HG03439 (cell line): ENCODE data around the gene RAMACL.
"Not testable (repeated sequence)": the region's sequence is repeated elsewhere in the genome, so short reads cannot be mapped to it uniquely, and the experiment has no call there.

Experiments
- ATAC-seq: cut with Tn5 transposase; IDR thresholded peaks from one replicate; pipeline ENCODE4 v1.9.1; 2021; ENCODE audit warnings: mild to moderate bottlenecking, moderate library complexity; ENCODE audit not compliant: unreplicated experiment

RAMACL gene

DNA sequence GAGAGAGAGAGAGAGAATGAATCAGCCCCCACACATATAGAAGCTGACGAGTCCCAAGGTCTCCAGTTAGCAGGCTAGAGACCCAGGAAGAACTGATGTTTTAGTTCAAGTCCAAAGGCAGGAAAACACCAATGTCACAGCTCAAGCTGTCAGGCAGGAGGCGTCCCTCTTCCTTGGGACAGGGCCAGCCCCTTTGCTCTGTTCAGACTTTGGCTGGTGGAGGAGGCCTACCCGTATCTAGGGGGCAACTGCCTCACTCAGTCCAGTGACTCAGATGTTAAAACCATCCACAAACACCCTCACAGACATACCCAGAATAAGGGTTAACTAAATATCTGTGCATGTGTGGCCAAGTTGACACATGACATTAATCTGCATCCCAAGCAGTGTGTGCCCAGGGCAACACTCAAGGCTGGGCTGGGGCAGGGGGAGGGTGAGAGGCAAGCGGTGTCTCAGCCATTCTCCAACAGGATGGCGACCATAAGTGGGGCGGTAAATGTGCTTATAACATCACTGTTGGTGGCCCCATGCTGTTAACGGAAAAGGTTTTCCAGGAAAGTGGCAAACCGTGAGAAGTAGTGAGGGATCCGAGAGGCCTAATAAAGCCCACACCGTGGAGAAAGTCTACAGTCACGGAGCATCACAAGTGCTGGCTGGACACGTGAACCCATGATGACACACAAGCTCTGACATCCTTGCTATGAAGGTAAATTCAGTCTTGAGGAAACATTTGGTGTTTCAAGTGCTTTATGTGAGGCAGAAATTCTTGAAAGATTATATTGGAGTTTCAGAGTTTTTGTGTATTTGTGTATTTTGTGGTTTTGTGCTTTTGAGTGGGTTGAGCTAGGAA lies 28.1 kb downstream of the RAMACL start:
- ATAC-seq, result no peak

DNA sequence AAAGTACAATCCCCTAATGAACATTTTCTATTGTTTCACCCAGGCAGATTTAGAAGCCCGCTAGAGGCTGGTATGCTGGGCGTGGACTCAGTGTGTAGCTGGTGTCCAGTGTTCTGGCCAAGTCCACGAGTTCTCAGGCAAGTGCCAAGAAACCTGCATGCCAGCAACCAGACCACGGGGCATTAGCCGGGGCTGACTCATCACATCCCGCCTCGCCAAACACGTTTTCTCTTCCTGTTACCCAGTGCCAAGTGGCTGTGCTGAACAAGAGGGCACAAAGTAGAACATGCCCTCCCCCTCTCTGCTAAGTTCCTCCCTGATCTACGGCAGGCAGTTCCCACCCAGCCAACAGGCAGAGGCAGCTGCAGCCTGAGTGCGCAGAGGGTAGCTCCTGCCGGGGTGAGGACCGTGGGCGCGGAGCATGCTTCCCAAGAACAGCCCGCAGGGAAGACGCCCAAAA lies 29.6 kb downstream of the RAMACL start:
- no peak for ATAC-seq

DNA sequence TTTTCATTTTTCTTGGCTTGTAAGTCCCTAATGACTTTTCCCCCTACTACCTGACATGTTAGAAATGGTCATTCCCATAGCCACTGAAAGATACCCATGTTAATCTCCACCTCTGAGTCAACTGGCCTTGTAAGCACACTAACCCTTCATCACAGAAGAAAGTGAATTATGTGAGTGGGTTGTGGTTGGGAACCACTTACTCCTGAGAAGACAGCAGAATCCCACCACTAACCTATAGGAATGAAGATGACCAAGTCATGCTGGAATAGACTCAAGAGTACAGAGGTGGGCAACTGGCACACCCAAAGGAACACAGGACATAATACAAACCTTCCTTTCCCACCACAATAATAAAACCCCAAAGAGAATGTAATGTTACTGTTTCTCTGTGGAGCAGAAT lies 30.1 kb downstream of the RAMACL start:
- no peak for ATAC-seq

DNA sequence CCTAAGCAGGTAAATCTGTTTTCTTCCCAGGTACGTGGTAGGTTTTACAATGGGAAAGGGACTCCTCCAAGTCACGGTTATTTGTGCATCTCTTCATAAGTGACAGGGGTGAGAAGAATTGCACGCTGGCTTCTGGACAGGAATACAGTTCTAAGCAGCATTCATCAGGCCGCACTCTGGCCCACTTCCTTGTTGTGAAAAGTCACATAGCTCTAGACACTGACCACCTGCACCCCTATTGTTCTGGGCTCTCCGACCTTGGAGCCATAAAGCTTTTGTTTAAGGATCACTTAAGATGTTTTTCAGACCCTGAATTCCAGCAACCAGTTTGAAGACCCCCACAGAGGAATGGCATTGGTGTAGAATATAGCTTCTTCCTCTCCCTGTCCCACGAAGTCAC lies 31.4 kb downstream of the RAMACL start:
- no peak for ATAC-seq

DNA sequence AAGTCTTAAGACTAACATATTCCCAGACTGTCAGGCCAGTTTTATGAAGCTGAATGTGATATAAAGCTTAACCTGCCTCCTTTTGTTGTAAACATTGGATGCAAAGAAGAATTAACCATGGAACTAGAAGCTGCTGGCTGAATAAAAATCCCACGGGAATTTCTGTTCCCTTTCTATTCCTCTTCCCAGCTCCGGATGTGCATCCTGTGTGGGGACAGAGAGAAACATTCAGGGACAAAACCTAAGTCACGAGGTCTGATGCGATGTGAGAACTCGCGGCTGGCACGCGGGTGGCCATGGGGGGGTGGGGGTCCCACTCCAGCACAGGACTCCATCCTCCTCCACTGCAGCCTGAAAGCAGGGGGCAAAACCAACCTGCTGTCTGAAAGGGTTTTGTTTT lies 32.2 kb downstream of the RAMACL start:
- no peak for ATAC-seq

DNA sequence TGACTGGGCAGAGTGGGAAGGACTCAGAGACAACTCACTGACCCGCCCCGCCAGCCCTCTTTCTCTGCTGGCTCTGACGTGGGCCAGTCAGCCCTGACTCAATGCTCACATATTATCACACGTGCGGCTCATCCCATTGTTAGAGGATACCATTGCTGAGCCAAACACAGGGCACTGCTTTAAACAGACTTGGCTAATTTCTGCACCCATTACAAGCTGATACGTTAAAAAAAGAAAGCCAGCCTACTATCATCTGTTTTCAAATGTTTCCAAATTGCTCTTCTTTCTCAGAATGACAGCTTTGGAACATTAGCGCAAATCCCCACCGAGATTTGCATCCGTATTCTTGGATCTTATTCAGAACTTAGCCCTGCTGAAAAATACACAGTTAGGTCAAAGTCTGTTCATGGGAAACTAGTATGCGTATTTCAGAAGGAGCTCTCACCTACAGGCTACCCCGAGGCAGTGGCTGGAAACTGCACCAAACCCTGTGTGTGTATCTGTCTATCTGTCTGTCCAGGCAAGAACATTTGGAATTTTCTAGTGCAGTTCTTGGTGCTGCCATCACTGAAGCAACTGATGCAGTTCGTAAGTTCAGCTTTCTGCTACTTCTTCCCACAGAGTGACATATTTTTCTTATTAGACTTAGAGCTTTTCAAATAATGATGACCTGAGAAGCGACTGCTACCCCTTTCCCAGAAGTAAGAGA lies 32.8 kb downstream of the RAMACL start:
- ATAC-seq, result no peak

DNA sequence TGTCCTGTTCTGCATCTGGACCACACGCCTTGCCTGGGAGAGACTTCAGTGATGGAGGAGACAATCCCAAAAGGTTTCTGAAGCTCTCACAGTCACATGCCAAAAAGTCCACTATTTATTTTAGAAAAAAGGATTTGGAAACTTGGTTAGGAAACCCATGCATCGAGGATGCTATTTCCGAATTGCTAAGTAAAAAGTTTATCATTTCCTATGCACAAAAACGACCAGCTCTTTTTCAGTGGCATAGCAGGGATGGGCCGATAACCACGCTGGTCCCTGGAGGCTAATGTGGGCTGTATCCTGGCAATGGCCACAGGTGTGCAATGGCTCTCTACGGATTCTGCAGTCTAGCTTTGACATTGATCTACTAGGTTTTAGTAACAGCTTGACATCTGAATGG lies 33.9 kb downstream of the RAMACL start:
- no peak for ATAC-seq

DNA sequence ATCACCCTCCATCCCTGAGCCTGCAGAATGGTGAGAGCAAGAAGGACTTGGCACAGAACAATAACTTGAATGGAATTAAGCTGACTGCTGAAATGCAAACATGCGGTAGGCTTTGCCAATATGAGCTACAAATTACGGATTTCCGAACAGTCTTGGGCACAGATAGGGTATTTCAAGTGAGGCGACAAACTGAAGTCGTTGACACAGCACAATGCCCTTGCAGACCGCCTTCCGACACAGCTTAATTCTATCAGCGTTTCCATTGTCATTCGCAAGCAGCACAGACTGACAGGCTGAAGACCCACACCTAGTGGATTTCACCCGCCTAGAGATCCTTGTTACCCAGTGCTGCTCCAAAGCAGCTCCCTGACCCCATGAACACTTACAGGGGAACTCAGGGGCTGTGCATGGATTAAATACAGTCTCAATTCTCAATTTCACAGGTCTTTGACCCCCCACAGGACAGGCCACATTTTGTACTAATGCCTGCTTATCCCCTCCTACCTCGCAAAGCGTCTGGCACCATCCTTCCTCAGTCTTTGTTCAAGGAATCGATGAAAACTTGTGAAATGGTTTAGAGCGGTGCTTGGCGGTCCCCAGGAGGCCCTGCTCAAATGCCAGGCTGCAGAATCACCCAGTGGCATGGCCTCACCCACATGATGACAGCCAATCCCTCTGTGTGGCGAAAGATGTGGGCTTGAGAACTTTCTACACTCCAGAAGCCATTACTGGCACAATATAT lies 34.6 kb downstream of the RAMACL start:
- ATAC-seq, result no peak

DNA sequence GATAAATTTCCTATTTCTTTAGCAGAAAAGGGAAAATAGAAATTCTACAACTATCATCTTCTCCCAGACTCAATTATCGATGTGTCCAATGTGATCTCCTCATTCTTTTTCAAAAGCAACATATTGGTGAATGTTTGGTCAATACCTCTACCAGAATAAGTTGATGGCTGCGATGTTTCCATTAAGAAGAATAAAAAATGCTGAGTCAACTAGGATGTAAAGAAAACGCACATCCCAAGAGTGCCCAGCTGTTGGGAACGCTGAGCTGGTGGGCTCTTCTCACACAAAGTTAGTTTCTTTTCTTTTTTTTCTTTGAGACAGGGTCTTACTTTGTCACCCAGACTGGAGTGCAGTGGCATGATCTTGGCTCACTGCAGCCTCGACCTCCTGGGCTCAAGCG lies 39.8 kb downstream of the RAMACL start:
- no peak for ATAC-seq

DNA sequence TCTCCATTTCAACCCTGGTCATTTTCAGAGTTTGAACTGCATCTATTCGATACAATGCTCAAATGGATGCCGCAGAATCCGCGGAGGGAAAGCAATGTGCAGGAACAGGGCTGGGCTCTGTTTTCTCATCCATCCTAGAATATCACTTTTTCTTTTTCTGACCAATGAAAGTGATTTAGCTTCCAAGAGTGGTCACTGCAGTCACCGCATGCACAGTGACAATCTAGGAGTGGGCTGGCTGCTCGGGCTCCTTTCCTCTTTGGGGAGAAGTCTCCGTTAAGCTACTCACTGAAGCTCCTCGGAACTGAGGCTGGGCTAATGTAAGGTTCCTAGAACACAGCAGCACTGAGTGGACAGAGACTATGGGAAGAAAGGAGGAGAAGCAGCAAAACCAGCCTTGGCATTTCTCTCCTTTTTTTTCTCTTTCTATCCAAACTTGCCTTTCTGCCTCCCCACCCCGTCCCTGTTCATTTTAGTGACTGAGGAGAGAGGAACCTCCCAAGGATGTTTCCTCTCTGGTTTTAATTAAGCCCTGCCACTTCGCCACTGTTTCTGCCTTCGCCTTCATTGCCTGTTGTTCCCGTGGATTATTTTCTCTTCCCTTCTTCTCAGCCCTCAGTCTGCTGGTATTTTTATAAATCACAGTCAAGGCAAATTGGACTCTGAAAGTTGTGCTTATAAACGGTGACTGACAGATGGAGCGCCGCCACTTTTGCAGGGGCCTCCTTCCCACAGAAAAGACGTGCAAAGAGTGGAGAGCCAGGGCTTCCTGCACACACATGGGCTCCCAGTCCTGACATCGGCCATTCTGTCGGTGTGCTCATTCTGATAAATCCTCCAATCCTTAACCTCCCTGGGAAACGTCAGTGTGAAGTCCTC lies 41.1 kb downstream of the RAMACL start:
- no peak for ATAC-seq

DNA sequence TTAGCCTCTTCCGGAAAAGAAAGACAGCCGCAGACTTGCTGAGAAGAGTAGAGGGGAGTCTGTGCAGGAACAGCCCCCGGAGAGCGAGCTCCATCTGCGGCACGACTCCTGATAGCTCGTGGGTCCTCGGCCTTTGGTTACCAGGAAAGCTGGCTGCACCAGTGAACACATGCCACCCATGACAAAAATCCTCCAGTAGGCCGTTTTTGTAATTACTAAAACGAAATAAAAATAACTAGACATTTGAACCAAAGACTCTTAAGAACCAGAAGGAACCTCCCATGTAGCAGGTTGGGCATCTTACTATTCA lies 42.2 kb downstream of the RAMACL start:
- no peak for ATAC-seq

DNA sequence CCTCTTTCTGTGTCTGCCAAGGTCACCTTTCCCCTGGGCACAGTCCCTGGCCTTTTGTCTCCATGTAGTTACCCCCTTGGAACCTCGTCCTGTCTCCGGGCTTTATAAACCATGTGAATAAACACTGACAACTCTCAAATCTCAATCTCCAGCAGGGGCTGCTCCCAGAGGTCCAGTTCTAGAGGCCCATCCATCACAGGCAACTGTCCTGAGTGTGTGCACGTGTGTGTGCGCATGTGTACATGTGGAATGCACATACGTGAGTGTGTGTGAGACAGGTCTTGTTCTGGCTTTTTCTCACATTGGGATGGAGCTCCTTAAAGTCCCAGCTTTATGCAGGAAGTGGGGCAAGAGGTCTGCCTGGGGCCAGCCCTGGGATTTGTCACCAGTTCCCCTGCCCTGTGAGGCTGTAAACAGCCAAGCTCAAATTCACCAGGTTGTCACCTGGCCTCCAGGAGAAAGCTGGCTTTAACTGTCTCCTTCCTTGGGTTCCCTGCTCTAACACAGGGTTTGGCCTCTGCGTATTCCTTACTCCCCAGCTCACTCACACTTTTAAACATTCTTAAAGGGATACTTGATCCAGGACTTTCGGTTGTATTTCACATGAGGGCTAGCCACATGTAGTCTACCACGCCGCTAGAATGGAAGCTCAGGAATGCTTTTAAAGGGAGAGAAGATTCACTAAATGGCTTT lies 42.7 kb downstream of the RAMACL start:
- ATAC-seq, result no peak

DNA sequence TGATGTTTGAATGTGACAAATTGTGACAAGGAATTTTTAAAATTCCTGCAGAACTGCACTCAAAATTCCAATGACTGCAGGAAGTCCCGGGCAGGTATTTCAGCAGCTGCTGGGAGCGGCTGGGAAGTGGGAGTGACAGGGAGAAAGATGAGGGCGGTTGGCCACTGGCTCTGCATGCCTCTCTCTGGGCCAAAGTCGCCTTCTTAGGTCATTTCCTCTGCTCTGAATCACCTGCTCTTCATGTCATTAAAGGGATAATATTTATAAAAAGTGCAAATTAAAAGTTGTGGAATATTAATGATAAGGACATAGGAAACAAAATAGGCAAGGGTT lies 43.9 kb downstream of the RAMACL start:
- ATAC-seq, result no peak

DNA sequence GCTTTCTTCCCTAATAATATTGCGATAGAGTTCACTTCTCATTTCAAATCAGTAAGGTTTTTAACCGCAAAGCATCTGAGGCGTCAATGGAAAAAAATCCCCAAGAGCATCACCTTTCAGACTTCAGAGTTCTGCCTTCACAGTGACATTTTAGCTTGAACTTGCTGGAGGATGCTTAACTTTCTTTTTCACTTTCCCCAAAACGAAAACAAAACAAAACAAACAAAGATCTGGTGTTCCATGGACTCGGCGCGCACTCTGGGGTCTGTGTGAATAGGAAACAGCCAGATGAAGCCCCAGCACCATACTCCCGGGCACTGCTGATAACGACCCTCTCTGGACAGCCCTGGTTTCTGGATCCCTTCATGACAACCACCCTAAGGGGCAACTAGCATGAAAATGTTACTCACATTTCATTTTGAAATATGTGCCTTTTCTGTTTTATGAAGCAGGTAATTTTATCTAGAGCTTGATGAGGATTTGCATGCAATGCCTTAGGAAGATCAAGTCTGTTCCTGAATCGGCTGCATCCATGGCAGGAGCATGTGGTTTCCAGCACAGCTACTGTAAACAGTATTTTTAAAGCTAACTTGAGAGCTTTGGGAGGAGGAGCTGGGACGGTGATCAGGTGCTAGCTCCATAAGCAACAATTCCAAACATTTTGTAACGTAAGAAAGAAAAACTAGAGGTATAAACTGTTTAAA lies 44.5 kb downstream of the RAMACL start:
- ATAC-seq, result peak; percentile 30

DNA sequence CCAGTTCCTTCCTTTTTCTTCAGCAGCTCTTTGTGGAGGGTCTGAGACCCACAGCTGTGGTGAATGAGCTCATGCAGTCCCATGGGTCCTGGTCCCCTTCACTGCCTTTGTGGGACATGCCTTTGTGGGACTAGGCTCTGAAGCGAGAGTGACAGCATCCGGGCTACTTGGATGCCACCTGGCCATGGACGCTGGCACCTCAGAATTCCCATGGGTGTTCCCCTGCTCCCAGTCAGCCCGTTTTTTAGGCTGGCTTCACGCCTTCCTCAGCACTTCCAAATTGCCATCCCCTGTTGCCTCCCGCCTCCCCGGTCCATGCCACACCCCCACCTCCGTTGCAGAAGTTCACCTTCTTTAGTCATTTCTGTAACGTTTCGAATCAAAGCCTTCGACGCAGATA lies 45.1 kb downstream of the RAMACL start:
- ATAC-seq, result peak; percentile 17

DNA sequence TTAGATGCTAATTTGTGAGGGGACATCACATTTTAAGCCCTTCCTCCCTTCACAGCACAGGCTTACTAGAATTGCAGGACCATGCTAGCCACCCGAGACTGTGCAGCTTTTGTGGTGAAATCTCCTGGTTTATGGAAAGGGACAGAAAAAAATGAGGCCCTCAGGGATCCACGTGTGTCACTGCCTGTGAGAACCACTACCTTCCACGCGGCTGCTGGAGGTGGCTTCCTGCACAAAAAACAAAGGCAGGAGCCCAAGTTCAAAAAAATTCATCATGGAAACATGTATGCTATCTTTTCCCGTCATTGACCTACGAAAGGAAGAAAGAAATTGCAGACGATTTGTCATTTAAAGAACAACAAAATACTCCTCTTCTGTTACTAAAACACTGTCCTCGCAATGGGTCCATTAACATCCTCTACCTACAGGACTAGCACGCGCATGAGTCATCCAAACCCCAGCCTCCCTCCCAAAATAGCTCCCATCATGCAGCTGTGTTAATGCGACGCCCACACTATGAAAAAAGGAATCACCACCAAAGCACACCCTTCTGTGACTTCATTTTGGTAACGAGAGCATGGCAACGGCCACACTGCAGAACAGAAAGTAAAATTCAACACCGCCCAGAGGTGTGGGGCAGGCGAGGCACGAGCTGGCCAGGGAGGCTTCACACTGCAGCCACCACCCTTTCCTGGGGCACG lies 45.7 kb downstream of the RAMACL start:
- ATAC-seq, result peak; percentile 97

DNA sequence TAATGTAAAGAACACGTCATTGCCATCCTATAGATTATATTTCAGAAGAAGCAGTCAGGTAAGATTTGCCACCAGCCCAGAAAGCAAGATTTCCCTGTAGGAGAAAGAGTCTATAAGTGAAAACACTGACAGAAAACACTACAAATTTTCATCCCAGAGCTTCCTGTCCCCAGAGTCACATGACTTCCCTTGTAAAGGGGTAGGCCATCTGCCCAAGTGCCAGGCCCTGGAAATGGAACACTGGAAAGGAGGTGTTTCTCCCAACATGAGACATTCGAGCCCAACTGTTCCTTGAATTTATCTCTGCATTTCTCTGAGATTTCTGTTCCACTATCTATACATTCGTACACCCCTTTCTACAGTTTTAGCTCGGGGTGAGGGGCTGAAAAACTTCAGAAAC lies 46.9 kb downstream of the RAMACL start:
- ATAC-seq, result no peak

DNA sequence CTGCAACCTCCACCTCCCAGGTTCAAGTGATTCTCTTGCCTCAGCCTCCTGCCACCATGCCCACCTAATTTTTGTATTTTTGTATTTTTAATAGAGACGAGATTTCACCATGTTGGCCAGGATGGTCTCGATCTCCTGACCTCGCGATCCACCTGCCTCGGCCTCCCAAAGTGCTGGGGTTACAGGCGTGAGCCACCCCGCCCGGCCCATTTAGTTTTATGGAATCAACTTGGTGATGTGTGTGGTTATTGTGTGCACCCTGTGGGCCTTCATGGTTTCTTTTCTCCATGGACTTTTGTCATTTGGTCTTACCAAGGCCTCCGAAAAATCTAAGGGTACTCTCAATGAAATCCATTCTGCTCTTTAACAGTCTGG lies 47.5 kb downstream of the RAMACL start:
- not testable (repeated sequence) for ATAC-seq

DNA sequence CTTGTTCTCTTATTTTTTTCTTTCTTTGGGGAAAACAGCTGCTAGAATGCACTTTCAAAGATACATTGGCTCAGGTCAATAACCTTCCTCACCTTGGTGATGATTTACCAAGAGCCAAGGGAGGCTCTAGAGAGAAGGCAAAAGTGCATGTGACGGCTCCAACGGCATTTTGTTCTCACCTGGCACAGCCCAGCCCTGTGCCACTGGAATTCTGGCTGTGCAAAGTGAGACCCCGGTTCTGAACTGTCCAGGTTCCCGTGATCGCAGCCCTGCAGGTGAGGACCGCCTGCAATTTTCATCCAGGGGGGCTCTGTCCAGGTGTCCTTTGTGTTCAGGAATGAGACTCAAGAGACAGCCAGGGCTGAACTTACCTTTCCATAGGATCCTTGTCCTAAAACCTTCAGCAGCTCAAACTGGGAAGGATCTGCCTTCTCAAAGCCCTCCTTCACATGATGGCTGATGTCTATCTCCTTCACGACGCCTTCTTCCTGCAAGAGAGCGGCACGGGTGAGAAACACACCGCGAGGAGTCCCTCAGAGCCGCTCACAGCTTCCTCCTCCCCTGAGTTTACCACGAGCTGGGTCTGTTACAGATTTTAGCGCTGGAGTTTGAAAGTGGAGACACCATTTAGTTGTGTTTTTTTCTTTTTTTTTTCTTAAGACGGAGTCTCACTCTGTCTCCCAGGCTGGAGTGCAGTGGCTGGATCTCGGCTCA lies 48.0 kb downstream of the RAMACL start:
- ATAC-seq, result no peak
